Neural crest cell (in vitro differentiated cells): Measurements from ENCODE around the gene TMX4. TPM values are rescaled to one million over a fixed set of nuclear protein-coding genes. Genes with fewer than 3 reads are reported as not detected.

Experiments used
- DNase-seq: peaks from one replicate; pipeline ENCODE4 v3.0.0; 2021; ENCODE audit warnings: low read depth, mixed read lengths, low spot score
- H3K27ac Mint-ChIP-seq: one replicate; pipeline ENCODE4 v1.8.0; 2021; ENCODE audit warnings: mild to moderate bottlenecking, mixed read lengths; ENCODE audit not compliant: unreplicated experiment
- H3K27me3 Mint-ChIP-seq: 2 replicates; pipeline ENCODE4 v1.8.0; 2021; ENCODE audit warnings: low read depth, mild to moderate bottlenecking, mixed read lengths
- H3K36me3 Mint-ChIP-seq: 2 replicates; pipeline ENCODE4 v1.8.0; 2021; ENCODE audit warnings: low read depth, mild to moderate bottlenecking, mixed read lengths
- H3K4me1 Mint-ChIP-seq: 2 replicates; pipeline ENCODE4 v1.8.0; 2021; ENCODE audit warnings: mixed read lengths
- H3K4me3 Mint-ChIP-seq: one replicate; pipeline ENCODE4 v1.8.0; 2021; ENCODE audit warnings: mild to moderate bottlenecking, mixed read lengths
- H3K9me3 Mint-ChIP-seq: 2 replicates; pipeline ENCODE4 v1.8.0; 2021; ENCODE audit warnings: mixed read lengths
- CTCF ChIP-seq: fragments of 200-600 bp; sonication (generic); conservative IDR thresholded peaks from 2 replicates; pipeline ENCODE4 v1.5.0; 2021; ENCODE audit warnings: antibody characterized with exemption, mild to moderate bottlenecking
- total RNA-seq: library from RNA; stranded (reverse); gene quantifications from 2 replicates; pipeline ENCODE4 v1.2.1, GENCODE V29; 2021

TMX4 gene
- total RNA-seq, 1 donor from 2014 or later = 22.7 TPM

GRCh38 chr20:7980332-7981046 lies 39.1 kb downstream of the TMX4 start:
- H3K4me3 Mint-ChIP-seq = no peak overlapping the region
- peaks cover 8% of the 10 kb centered on the region for H3K36me3 Mint-ChIP-seq
- no peaks in the 10 kb centered on the region for H3K27me3 Mint-ChIP-seq
- DNase-seq = peak; percentile 2
- peak; percentile 64 for TF ChIP-seq CTCF
- H3K4me1 Mint-ChIP-seq = peaks cover 14% of the 10 kb centered on the region
- no peak overlapping the region for H3K27ac Mint-ChIP-seq
- peaks cover 2% of the 10 kb centered on the region for H3K9me3 Mint-ChIP-seq

GRCh38 chr20:7977709-7978108 lies 41.9 kb downstream of the TMX4 start:
- DNase-seq = no peak
- no peak overlapping the region for H3K27ac Mint-ChIP-seq
- no peaks in the 10 kb centered on the region for H3K27me3 Mint-ChIP-seq
- peaks cover 8% of the 10 kb centered on the region for H3K36me3 Mint-ChIP-seq
- peaks cover 4% of the 10 kb centered on the region for H3K9me3 Mint-ChIP-seq
- TF ChIP-seq CTCF = no peak
- no peak overlapping the region for H3K4me3 Mint-ChIP-seq
- peaks cover 14% of the 10 kb centered on the region for H3K4me1 Mint-ChIP-seq

GRCh38 chr20:7975851-7976414 lies 43.6 kb downstream of the TMX4 start:
- H3K36me3 Mint-ChIP-seq = peaks cover 2% of the 10 kb centered on the region
- H3K27me3 Mint-ChIP-seq = no peaks in the 10 kb centered on the region
- H3K4me1 Mint-ChIP-seq = peaks cover 8% of the 10 kb centered on the region
- no peak for TF ChIP-seq CTCF
- H3K27ac Mint-ChIP-seq = no peak overlapping the region
- no peak for DNase-seq
- H3K9me3 Mint-ChIP-seq = peaks cover 4% of the 10 kb centered on the region
- no peak overlapping the region for H3K4me3 Mint-ChIP-seq

GRCh38 chr20:7974785-7975435 lies 44.7 kb downstream of the TMX4 start:
- no peak for TF ChIP-seq CTCF
- no peaks in the 10 kb centered on the region for H3K27me3 Mint-ChIP-seq
- no peak for DNase-seq
- H3K4me3 Mint-ChIP-seq = no peak overlapping the region
- no peak overlapping the region for H3K27ac Mint-ChIP-seq
- no peaks in the 10 kb centered on the region for H3K36me3 Mint-ChIP-seq
- H3K4me1 Mint-ChIP-seq = no peaks in the 10 kb centered on the region
- H3K9me3 Mint-ChIP-seq = peaks cover 4% of the 10 kb centered on the region

GRCh38 chr20:7971536-7972280 lies 47.9 kb downstream of the TMX4 start:
- peaks cover 4% of the 10 kb centered on the region for H3K9me3 Mint-ChIP-seq
- no peaks in the 10 kb centered on the region for H3K36me3 Mint-ChIP-seq
- H3K4me1 Mint-ChIP-seq = no peaks in the 10 kb centered on the region
- H3K27me3 Mint-ChIP-seq = no peaks in the 10 kb centered on the region
- H3K27ac Mint-ChIP-seq = no peak overlapping the region
- no peak for DNase-seq
- H3K4me3 Mint-ChIP-seq = no peak overlapping the region
- TF ChIP-seq CTCF = no peak
